Measurements from ENCODE around the gene TAF9. TPM values are rescaled to one million over a fixed set of nuclear protein-coding genes. Genes with fewer than 3 reads are reported as not detected.
A peak's percentile ranks its signal among the peaks of the same experiment; 100 is the strongest.

TAF9 gene, protein sequence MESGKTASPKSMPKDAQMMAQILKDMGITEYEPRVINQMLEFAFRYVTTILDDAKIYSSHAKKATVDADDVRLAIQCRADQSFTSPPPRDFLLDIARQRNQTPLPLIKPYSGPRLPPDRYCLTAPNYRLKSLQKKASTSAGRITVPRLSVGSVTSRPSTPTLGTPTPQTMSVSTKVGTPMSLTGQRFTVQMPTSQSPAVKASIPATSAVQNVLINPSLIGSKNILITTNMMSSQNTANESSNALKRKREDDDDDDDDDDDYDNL
- 10 to 100 TPM; 42.5 to 54.3 (median 50.0) TPM for total RNA-seq
- total RNA-seq (2013) = 46.2 TPM
- 47.8 to 177 (median 74.7) reads per million in 29 experiments for total RNA-seq

DNA sequence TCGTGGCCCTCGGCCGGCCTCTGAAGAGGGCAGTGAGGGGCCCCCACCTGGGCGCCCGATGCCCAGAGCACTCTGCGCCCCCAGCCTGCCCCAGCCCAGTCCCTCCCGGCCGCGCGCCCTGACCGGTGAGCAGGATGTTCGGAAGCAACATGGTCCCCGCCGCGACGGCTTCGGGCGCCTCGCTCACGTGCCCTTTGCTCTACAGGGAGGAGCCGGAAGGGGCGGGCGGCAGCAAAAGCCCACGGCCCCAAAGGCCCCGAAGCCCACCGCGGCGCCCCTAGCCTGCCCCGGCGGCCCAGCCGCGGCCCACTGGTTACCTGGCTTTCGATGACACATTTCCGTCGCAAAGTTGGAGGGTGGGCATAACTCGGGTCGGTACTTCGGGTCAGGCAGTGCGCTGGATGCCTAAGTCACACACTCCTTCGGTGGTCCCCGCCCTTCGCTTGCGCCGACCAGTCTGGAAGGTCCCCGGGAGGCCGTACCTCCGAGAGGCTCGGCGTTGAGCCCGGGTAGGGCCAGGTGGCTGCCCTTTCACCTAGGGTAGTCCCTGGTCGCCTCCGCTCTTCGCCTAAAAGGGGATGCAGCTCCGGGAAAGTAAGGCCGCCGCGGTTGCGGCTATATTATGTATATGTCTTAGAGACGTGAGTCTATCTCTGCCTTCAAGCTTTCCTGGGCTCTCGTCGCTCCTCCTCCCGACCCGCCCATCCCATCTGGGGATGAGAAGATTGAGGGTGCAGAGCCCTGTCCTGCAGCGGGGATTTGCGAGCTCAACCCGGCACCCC lies at the start of gene TAF9, which contains the start of the genes AK6 and RAD17:
TSS of gene TAF9 (minus strand) at position 181 of the 782 bp plus-strand sequence. CDS start 3,783 bp downstream, outside the sequence.
TSS of gene AK6 (minus strand) at position 181 of the 782 bp plus-strand sequence. CDS start at position 151, 30 bp downstream.
TSS of gene RAD17 (plus strand) at position 479 of the 782 bp plus-strand sequence. CDS start 2,391 bp downstream, outside the sequence.
- H3K4me3 Mint-ChIP-seq = peak within 1 kb of the TSS; percentile 89 to 94 (median 91)
- peaks cover 18% of the 10 kb centered on the region for H3K36me3 Mint-ChIP-seq
- Histone ChIP-seq H3K4me3 (ENCODE audit: control insufficient read depth in 1 of 2, extremely low read depth in 1 of 2, low read length in 1 of 2) (peak within 1 kb of the TSS; percentile 88 to 90), H3K27ac (ENCODE audit: low read length) (peak within 1 kb of the TSS; percentile 92), H3K36me3 (ENCODE audit: control insufficient read depth in 2 of 2, extremely low read depth in 1 of 2, insufficient read depth in 1 of 2, low read length in 1 of 2) (peaks cover 0 to 25% of the 10 kb centered on the region in 2 donors), H3K9me3 (no peaks in the 10 kb centered on the region), H3K4me1 (ENCODE audit: control insufficient read depth in 1 of 2, extremely low read depth in 1 of 2, insufficient read depth in 2 of 2, low read length in 2 of 2) (peaks cover 15 to 23% of the 10 kb centered on the region in 2 experiments), H3K27me3 (replicated peaks in 1 of 2; ENCODE audit: control insufficient read depth in 2 of 2, extremely low read depth in 1 of 2, insufficient read depth in 2 of 2, low read length in 1 of 2) (no peaks in the 10 kb centered on the region)
- WGBS (ENCODE audit: insufficient coverage) = under 1% methylated on average over 50 of the region's 66 CpGs
- peaks cover 37 to 59% (median 54%) of the 10 kb centered on the region in 3 donors for H3K4me1 Mint-ChIP-seq
- H3K27me3 Mint-ChIP-seq = no peaks in the 10 kb centered on the region
- POLR2A ChIA-PET = interaction anchor here in 1 of 2 donors (0.6 kb wide), 1 partner anchor 145 kb away, joined by 3 read pairs; no protein-coding TSS in a partner anchor
- H3K9me3 Mint-ChIP-seq = no peaks in the 10 kb centered on the region
- peak; percentile 81 to 95 (median 89) for DNase-seq
- H3K27ac Mint-ChIP-seq = peak within 1 kb of the TSS; percentile 98 to 99
- CTCF ChIA-PET = interaction anchor here (0.9 to 1.5 kb wide), 5 partner anchors 10 to 326 kb away, joined by 3 to 10 read pairs (median 4); partner anchors contain the start of gene SLC30A5 (in 1 of the 2)
- ATAC-seq (replicated peaks in 1 of 4) = peak; percentile 88 to 95 (median 91)

- Mint-ChIP-seq H3K4me3 (no peak overlapping the region), H3K9me3 (no peaks in the 10 kb centered on the region), H3K4me1 (peaks cover 10 to 11% (median 11%) of the 10 kb centered on the region in 3 donors), H3K27me3 (no peaks in the 10 kb centered on the region), H3K27ac (no peak overlapping the region), H3K36me3 (peaks cover 12% of the 10 kb centered on the region)
- H3K4me3 ChIP-seq (ENCODE audit: control insufficient read depth in 1 of 2, extremely low read depth in 1 of 2, low read length in 1 of 2) = no peak overlapping the region
- no peak for DNase-seq
- ChIA-PET CTCF (no interaction called here), POLR2A (no interaction called here)
- no peaks in the 10 kb centered on the region for H3K9me3 ChIP-seq
- no CpG with 5 or more reads among the region's 3 CpGs for WGBS (ENCODE audit: insufficient coverage)
- ATAC-seq (replicated peaks in 1 of 4) = no peak
- H3K4me1 ChIP-seq (ENCODE audit: control insufficient read depth in 1 of 2, extremely low read depth in 1 of 2, insufficient read depth in 2 of 2, low read length in 2 of 2) = peaks cover 0 to 8% of the 10 kb centered on the region in 2 experiments
- H3K36me3 ChIP-seq (ENCODE audit: control insufficient read depth in 2 of 2, extremely low read depth in 1 of 2, insufficient read depth in 1 of 2, low read length in 1 of 2) = peaks cover 0 to 4% of the 10 kb centered on the region in 2 donors
- H3K27ac ChIP-seq (ENCODE audit: low read length) = no peak overlapping the region
- H3K27me3 ChIP-seq (replicated peaks in 1 of 2; ENCODE audit: control insufficient read depth in 2 of 2, extremely low read depth in 1 of 2, insufficient read depth in 2 of 2, low read length in 1 of 2) = peaks cover 0 to 2% of the 10 kb centered on the region in 2 experiments
Observed at GRCh38 chr5:69418554-69418953, 49.2 kb upstream of the TAF9 start.

GRCh38 chr5:69416699-69417098 lies 47.4 kb upstream of the TAF9 start:
- H3K9me3 Mint-ChIP-seq = no peaks in the 10 kb centered on the region
- peaks cover 10 to 11% (median 11%) of the 10 kb centered on the region in 3 donors for H3K4me1 Mint-ChIP-seq
- peak overlapping the region in 1 of 3 donors; percentile 72 for H3K4me3 Mint-ChIP-seq
- Histone ChIP-seq H3K4me3 (ENCODE audit: control insufficient read depth in 1 of 2, extremely low read depth in 1 of 2, low read length in 1 of 2) (no peak overlapping the region), H3K36me3 (ENCODE audit: control insufficient read depth in 2 of 2, extremely low read depth in 1 of 2, insufficient read depth in 1 of 2, low read length in 1 of 2) (peaks cover 0 to 9% of the 10 kb centered on the region in 2 donors), H3K4me1 (ENCODE audit: control insufficient read depth in 1 of 2, extremely low read depth in 1 of 2, insufficient read depth in 2 of 2, low read length in 2 of 2) (peaks cover 0 to 8% of the 10 kb centered on the region in 2 experiments), H3K27me3 (replicated peaks in 1 of 2; ENCODE audit: control insufficient read depth in 2 of 2, extremely low read depth in 1 of 2, insufficient read depth in 2 of 2, low read length in 1 of 2) (peaks cover 0 to 2% of the 10 kb centered on the region in 2 experiments), H3K27ac (ENCODE audit: low read length) (no peak overlapping the region), H3K9me3 (no peaks in the 10 kb centered on the region)
- DNase-seq (no peak), ATAC-seq (replicated peaks in 1 of 4) (no peak)
- H3K27me3 Mint-ChIP-seq = no peaks in the 10 kb centered on the region
- POLR2A ChIA-PET = interaction anchor here in 1 of 2 donors (0.6 kb wide), 1 partner anchor 1243 kb away, joined by 22 read pairs; no protein-coding TSS in a partner anchor
- no peak overlapping the region for H3K27ac Mint-ChIP-seq
- peaks cover 14% of the 10 kb centered on the region for H3K36me3 Mint-ChIP-seq
- CTCF ChIA-PET = no interaction called here

DNA sequence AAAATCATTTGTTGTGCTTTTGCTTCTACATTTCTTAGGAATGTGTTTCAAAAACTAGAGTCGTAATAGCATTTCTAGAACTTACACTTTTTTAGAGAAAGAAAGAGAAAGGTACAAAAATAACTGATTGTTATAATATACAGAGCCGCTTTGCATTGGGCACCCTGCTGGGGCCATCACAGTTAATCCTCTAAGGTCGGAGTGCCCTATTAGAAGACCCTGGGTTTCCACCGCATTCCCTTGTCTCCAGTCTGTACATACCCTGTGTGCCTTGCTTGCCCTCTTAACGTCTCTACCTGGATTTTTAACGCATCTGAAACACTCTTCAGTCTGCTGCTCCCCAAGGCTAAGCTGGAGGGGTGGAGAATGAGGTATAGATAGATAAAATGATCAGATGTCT lies 46.9 kb upstream of the TAF9 start:
- Histone ChIP-seq H3K4me3 (ENCODE audit: control insufficient read depth in 1 of 2, extremely low read depth in 1 of 2, low read length in 1 of 2) (no peak overlapping the region), H3K27ac (ENCODE audit: low read length) (no peak overlapping the region), H3K9me3 (no peaks in the 10 kb centered on the region), H3K27me3 (replicated peaks in 1 of 2; ENCODE audit: control insufficient read depth in 2 of 2, extremely low read depth in 1 of 2, insufficient read depth in 2 of 2, low read length in 1 of 2) (peaks cover 0 to 2% of the 10 kb centered on the region in 2 experiments), H3K36me3 (ENCODE audit: control insufficient read depth in 2 of 2, extremely low read depth in 1 of 2, insufficient read depth in 1 of 2, low read length in 1 of 2) (peaks cover 0 to 9% of the 10 kb centered on the region in 2 donors), H3K4me1 (ENCODE audit: control insufficient read depth in 1 of 2, extremely low read depth in 1 of 2, insufficient read depth in 2 of 2, low read length in 2 of 2) (peaks cover 0 to 8% of the 10 kb centered on the region in 2 experiments)
- no peak overlapping the region for H3K27ac Mint-ChIP-seq
- H3K36me3 Mint-ChIP-seq = peaks cover 19% of the 10 kb centered on the region
- no peak for ATAC-seq (replicated peaks in 1 of 4)
- DNase-seq = no peak
- peak overlapping the region; percentile 60 to 72 (median 71) for H3K4me3 Mint-ChIP-seq
- 100% methylated on average over 2 of the region's 6 CpGs for WGBS (ENCODE audit: insufficient coverage)
- no peaks in the 10 kb centered on the region for H3K27me3 Mint-ChIP-seq
- POLR2A ChIA-PET = no interaction called here
- CTCF ChIA-PET = no interaction called here
- H3K9me3 Mint-ChIP-seq = no peaks in the 10 kb centered on the region
- peaks cover 10 to 11% (median 11%) of the 10 kb centered on the region in 3 donors for H3K4me1 Mint-ChIP-seq

GRCh38 chr5:69415584-69415958 lies 46.3 kb upstream of the TAF9 start:
- Mint-ChIP-seq H3K36me3 (peaks cover 20% of the 10 kb centered on the region), H3K9me3 (no peaks in the 10 kb centered on the region), H3K27ac (no peak overlapping the region), H3K4me1 (peaks cover 10 to 11% (median 11%) of the 10 kb centered on the region in 3 donors), H3K27me3 (no peaks in the 10 kb centered on the region), H3K4me3 (peak overlapping the region; percentile 60 to 72 (median 71))
- peak in 1 of 35 experiments; percentile 2 for DNase-seq
- H3K27ac ChIP-seq (ENCODE audit: low read length) = no peak overlapping the region
- ChIA-PET CTCF (no interaction called here), POLR2A (no interaction called here)
- H3K27me3 ChIP-seq (replicated peaks in 1 of 2; ENCODE audit: control insufficient read depth in 2 of 2, extremely low read depth in 1 of 2, insufficient read depth in 2 of 2, low read length in 1 of 2) = peaks cover 0 to 2% of the 10 kb centered on the region in 2 experiments
- peaks cover 0 to 8% of the 10 kb centered on the region in 2 experiments for H3K4me1 ChIP-seq (ENCODE audit: control insufficient read depth in 1 of 2, extremely low read depth in 1 of 2, insufficient read depth in 2 of 2, low read length in 2 of 2)
- peak overlapping the region; percentile 51 to 58 for H3K4me3 ChIP-seq (ENCODE audit: control insufficient read depth in 1 of 2, extremely low read depth in 1 of 2, low read length in 1 of 2)
- peaks cover 0 to 11% of the 10 kb centered on the region in 2 donors for H3K36me3 ChIP-seq (ENCODE audit: control insufficient read depth in 2 of 2, extremely low read depth in 1 of 2, insufficient read depth in 1 of 2, low read length in 1 of 2)
- no peaks in the 10 kb centered on the region for H3K9me3 ChIP-seq
- ATAC-seq (replicated peaks in 1 of 4) = no peak
- 51% methylated on average over 10 of the region's 18 CpGs for WGBS (ENCODE audit: insufficient coverage)

Measured in T-cell (primary cell).